Stimulated activated naive CD4-positive, alpha-beta T cell (primary cell): ENCODE measurements around the gene TRAPPC8.
A peak's percentile ranks its signal among the peaks of the same experiment; 100 is the strongest.
"Not testable (repeated sequence)": the region's sequence is repeated elsewhere in the genome, so short reads cannot be mapped to it uniquely, and the experiment has no call there.

ENCODE experiments used
- DNase-seq, 6 experiments: peaks; one replicate each; lab custom pipeline; 2025; lab: John Stamatoyannopoulos, UW

The TRAPPC8 gene

GRCh38 chr18:31942291-31942998, 483 bp downstream of the TRAPPC8 start:
- peak in 1 of 6 experiments; percentile 88 for DNase-seq

DNA sequence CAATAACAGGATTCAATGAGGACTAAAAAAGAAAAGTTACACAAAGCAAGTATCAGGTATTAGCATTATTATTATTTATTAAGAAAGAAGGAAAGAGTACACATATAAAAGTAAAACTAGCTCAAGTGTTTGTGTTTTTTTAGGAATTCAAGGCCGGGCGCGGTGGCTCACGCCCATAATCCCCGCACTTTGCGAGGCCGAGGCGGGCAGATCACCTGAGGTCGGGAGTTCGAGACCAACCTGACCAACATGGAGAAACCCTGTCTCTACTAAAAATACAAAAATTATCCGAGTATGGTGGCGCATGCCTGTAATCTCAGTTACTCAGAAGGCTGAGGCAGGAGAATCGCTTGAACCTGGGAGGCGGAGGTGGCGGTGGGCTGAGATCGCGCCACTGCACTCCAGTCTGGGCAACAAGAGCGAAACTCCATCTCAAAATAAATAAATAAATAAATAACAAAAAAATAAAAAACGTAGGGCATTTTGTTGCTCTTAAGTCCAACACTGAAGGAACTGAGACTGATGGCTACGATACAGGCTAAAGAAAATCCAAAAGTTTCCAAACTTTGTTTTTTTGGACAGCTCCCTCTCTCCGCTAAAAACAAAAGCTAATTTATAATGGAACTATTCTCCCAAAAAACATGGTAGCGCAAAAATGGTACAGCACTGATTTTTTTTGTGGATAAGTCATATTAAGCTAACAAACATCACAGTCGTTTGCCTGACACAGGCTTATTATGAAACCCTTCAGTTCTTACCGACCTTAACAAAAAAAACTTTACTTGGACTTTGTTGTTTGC, 1.7 kb downstream of the TRAPPC8 start:
- DNase-seq, result no peak

DNA sequence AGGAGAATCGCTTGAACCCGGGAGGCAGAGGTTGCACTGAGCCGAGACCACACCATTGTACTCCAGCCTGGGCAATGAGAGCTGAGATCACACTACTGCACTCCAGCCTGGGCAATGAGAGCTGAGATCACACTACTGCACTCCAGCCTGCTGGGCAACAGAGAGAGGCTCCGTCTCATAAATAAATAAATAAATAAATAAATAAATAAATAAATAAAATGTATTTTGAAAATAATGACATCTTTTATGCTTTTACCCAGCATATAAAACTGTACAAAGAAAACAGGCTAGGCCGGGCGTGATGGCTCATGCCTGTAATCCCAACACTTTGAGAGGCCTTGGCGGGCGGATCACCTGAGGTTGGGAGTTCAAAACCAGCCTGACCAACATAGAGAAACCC, 8.2 kb downstream of the TRAPPC8 start:
- DNase-seq, result not testable (repeated sequence)

DNA sequence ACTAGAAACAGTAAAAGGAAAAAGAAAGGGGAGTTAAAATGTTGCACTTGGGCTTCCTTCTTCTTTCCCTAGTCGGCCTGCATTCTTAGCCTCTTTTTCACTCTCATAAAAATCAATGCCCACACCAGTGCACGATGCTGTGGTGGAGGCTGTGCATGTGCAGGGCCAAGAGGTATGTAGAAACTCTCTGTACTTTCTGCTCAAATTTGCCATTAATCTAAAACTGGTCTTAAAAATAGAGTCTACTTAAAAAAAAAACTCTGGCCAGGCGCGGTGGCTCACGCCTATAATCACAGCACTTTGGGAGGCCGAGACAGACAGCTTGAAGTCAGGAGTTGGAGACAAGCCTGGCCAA, 11.1 kb downstream of the TRAPPC8 start:
- DNase-seq, result no peak

DNA sequence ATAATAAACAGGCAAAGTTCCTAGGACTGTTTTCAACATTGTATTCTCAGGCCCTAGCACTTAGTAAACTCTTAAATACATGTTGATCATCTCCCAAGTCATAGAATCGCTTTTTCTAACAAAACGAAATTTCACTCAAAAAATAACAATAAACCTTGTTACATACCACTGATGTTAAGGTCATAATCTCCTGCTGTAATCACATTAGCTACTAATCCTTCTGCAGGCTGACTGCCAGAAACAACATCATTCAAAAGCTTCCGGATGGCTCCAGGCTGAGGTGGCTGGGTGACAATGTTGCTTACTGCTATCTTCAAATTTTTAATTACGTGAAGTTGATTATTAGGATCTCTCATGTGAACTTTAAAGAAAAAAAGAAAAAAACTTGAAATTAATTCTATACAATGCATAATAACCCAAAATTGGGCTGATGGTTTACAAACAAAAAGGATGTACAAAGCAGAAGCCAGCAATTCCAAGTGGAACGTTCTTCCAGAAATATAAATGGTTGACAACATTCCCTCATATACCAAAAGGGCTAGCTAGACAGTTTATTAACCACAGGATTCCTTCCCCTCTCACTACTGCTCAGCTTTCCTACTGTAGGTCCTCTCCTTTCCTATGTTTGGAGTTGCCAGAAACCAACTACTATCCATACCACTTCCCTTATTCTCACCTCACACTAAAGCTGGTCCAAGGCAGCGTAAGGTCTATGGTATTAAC, 11.6 kb downstream of the TRAPPC8 start:
- no peak for DNase-seq

GRCh38 chr18:31929273-31929672, 13.7 kb downstream of the TRAPPC8 start:
- no peak for DNase-seq

GRCh38 chr18:31926988-31927387, 15.9 kb downstream of the TRAPPC8 start:
- not testable (repeated sequence) for DNase-seq

GRCh38 chr18:31920277-31920676, 22.7 kb downstream of the TRAPPC8 start:
- DNase-seq, result no peak

GRCh38 chr18:31919366-31919765, 23.6 kb downstream of the TRAPPC8 start:
- DNase-seq, result not testable (repeated sequence)

- DNase-seq, result no peak
Measured at GRCh38 chr18:31918733-31919132, 24.2 kb downstream of the TRAPPC8 start.

- no peak for DNase-seq
Measured at GRCh38 chr18:31901063-31901462, 41.9 kb downstream of the TRAPPC8 start.

DNA sequence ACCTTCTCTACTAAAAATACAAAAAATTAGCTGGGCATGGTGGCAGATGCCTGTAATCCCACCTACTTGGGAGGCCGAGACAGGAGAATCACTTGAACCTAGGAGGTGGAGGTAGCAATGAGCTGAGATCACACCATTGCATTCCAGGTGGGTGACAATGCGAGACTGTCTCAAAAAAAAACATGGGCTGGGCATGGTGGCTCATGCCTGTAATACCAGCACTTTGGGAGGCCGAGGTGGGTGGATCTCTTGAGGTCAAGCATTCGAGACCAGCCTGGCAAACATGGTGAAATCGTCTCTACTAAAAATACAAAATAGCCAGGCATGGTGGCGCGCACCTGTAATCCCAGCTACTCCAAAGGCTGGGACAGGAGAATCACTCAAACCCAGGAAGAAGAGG, 43.2 kb downstream of the TRAPPC8 start:
- DNase-seq, result not testable (repeated sequence)

GRCh38 chr18:31892936-31893335, 50.0 kb downstream of the TRAPPC8 start:
- DNase-seq, result no peak

GRCh38 chr18:31891566-31891965, 51.4 kb downstream of the TRAPPC8 start:
- DNase-seq, result no peak

- DNase-seq, result no peak
Measured at GRCh38 chr18:31884020-31884419, 58.9 kb downstream of the TRAPPC8 start.

DNA sequence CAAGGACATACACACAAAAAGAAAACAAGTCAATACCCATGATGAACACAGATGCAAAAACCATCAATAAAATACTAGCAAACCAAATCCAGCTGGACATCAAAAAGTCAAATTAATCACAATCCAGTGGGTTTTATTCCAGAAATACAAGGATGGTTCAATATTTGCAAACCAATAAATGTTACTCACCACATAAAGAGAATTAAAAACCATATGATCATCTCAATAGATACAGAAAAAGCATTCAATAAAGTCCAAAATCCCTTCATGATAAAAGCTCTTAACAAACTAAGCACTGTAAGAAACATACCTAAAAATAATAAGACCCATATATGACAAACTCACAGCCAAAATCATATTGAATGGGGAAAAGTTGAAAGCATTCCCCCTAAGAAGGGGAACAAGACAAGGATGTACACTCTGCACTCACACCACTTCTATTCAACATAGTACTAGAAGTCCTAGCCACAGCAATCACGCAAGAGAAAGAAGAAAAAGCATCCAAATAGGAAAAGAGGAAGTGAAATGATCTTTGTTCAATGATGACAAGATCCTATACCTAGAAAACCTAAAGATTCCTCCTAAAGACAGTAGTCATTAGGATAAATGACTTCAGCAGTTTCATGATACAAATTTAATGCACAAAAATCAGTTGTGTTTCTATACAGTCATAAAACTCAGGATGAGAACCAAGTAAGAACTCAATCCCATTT, 62.6 kb downstream of the TRAPPC8 start:
- no peak for DNase-seq

DNA sequence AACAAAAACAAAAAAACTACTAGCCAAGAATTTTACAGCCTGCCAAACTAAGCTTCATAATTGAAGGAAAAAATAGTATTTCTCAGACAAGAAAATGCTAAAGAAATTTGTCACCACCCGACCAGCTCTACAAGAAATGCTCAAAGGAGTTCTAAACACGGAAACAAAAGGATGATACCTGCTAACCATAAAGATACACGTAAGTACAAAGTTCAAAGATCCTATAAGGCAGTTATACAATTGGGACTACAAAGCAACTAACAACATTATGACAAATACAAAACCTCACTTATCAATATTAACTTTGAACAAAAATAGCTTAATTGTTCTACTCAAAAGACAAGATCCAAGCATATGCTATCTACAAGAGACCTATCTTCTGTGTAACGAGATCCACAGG, 64.6 kb downstream of the TRAPPC8 start:
- DNase-seq, result no peak

DNA sequence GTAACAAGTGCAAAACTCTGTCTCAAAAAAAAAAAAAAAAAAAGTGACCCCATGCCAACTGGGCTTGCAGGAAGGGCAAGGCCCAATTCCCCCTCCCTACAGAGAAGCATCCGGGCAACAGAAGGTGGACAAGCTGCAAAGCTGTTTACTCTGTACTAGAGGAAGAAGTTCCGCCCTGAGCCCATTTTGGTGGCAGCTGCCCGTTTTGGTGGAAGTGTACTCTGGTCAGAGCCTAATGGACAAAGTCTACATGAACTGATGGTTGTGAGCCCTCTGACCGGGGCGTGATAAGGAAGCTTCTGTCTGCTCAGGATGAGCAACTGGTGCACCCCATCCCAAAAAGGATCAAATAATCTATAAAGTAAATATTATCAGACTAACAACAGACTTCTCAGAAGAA, 65.0 kb downstream of the TRAPPC8 start:
- no peak for DNase-seq

- DNase-seq, result no peak
Measured at GRCh38 chr18:31876707-31877106, 66.2 kb downstream of the TRAPPC8 start.

DNA sequence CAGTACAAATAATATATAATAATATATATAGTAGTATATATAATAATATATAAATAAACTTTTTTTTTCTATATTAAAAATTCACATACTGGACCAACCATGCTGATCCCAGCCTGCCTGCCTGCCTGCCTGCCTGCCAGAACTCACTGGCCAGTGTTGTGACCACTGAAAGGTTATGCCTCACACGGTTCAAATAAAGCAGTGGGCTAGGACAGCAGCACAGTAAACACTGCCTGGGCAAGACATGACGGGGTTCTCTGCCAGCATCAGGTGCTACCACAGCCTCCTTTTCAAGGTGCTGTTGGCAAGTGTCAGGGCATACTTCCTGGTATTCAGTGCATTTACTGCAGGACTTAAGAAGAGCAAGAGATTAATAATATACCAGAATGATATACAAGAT, 67.6 kb downstream of the TRAPPC8 start:
- no peak for DNase-seq

DNA sequence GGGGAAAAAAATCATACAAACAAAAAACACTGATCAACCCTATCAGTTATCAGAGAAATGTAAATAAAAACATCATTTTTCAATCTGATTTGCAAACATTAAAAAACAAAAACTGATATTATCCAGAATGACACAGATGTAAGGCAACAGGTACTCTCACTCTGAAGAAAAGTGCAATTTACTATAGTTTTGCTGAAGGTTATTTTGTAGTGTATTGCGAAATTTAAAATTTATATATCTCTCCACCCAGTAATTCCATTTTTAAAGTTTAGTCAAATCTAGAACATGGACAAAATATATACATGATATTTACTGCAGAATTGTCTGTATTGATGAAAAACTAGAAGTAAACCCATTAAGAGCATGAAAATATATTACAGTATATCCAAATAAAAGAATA, 79.8 kb downstream of the TRAPPC8 start:
- DNase-seq, result no peak

GRCh38 chr18:31860488-31860887, 82.4 kb downstream of the TRAPPC8 start:
- DNase-seq, result no peak
